SKM-1 (cell line): ENCODE measurements around the gene CFAP97.

ENCODE experiments used
- DNase-seq: peaks from one replicate; lab custom pipeline; 2025; ENCODE audit not compliant: unreplicated experiment; lab: John Stamatoyannopoulos, UW

CFAP97 gene

GRCh38 chr4:185110375-185110823 lies 93.4 kb downstream of the CFAP97 start:
- no peak for DNase-seq

GRCh38 chr4:185109736-185110135 lies 94.1 kb downstream of the CFAP97 start:
- no peak for DNase-seq
